Uterus (tissue), 2 donors: Measurements from ENCODE around the gene TRAF2.

ENCODE experiments used
- CTCF ChIP-seq, 4 experiments: fragments of 200-600 bp in 2 of 4; fragments of 450-650 bp in 2 of 4; sonication (generic) in 2 of 4; IDR thresholded peaks; one replicate each; pipeline ENCODE4 v1.5.1; 2016 to 2019; ENCODE audit warnings: antibody characterized with exemption in 4 of 4, mild to moderate bottlenecking in 2 of 4, moderate library complexity in 1 of 4
- POLR2A ChIP-seq, 2 donors: fragments of 450-650 bp; IDR thresholded peaks; one replicate each; pipeline ENCODE4 v1.6.1; 2016; ENCODE audit warnings: antibody characterized with exemption in 2 of 2, mild to moderate bottlenecking in 1 of 2, moderate library complexity in 1 of 2

- TF ChIP-seq CTCF (IDR thresholded peaks at IDR 0.05) (no peak), POLR2A (IDR thresholded peaks at IDR 0.05) (no peak)
Observed at GRCh38 chr9:136926749-136927148, 40.4 kb downstream of the TRAF2 start.
